ENCODE results near the gene LRPAP1.
"Not testable (repeated sequence)": the region's sequence is repeated elsewhere in the genome, so short reads cannot be mapped to it uniquely, and the experiment has no call there.

Gene LRPAP1

DNA sequence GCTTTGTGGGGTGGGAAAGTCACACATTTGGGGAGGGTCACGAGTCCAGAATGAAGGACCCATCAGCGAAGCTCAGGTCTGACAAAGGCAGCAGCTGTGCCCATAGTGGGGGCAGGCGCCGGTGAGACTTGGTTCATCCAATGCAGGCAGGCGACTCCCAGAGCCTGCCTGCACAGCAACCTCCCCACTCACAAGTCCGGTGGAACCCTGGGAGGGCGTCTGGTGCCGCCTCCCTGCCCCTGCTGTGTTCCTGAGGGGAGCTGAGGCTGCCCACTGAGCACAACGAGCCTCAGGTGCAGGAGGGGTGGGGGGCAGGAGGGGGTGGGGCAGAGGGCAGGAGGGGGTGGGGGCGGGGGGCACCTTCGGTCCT is 13.7 kb downstream of the LRPAP1 start:
- DNase-seq (ENCODE audit: low spot score): no peak

- no peak for DNase-seq (ENCODE audit: low spot score)
Observed at GRCh38 chr4:3517731-3518510, 14.3 kb downstream of the LRPAP1 start.

DNA sequence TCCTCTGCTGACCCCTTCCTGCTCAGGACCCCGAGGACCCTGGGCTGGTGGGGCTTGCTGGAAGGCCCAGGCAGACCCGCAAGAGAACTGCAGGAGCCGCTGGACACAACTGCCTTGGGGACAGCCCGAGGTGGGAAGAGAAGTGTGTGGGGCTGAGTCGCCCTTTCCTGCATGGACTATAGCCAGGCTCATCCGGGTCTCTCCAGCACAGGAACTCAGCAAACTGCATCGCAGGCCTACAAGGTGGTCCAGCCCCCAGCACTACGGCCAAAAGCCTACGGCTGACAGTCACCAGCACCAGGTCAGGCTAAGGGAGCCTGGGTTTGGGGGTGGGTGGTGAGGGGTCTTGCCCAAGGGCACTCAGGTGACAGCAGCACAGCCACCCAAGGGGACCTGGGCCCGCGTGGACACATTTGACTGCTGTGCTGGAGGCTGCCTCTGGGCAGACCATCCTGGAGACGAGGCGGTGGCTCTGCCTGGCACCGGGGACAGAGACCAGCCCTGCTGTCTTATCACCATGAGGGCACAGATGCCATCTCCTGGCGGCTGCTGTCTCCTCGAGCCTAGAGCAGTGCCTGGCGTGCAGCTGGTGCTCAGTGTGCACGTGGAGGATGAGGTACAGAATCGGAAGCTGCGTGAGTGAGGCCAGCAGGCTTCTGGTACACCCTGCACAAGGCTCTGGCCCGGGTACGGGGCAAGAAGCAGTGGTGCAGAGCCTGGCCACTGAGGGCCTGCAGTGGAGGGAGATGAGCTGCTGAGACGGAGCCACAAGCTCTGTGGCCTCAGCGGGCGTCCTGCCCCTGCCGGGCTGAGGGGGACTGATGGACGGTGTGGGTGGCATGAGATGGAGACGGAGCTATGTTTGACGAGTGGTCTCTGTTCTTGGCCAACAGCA is 15.1 kb downstream of the LRPAP1 start:
- no peak for DNase-seq (ENCODE audit: low spot score)

GRCh38 chr4:3516061-3516835 is 16.0 kb downstream of the LRPAP1 start:
- no peak for DNase-seq (ENCODE audit: low spot score)

DNA sequence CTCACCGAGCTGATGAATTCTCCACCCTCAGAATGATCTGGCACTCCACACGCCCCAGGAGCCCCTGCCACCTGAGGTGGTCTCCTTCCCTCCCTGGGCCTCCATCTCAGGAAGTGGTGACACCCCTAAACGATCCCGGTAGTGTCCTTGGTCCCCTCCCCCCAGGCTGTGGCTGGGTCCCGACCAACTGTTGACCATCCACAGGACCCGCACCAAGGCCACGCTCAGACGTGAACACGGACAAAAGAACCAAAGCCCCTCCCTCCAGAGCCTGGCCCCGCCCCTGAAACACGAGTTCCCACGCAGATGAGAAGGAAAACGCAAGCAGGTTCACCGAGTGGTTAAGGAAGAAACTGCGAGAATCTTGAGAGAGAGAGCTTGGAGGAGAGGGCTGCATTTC is 16.6 kb downstream of the LRPAP1 start:
- no peak for DNase-seq (ENCODE audit: low spot score)

GRCh38 chr4:3514806-3515501 is 17.3 kb downstream of the LRPAP1 start:
- no peak for DNase-seq (ENCODE audit: low spot score)

DNA sequence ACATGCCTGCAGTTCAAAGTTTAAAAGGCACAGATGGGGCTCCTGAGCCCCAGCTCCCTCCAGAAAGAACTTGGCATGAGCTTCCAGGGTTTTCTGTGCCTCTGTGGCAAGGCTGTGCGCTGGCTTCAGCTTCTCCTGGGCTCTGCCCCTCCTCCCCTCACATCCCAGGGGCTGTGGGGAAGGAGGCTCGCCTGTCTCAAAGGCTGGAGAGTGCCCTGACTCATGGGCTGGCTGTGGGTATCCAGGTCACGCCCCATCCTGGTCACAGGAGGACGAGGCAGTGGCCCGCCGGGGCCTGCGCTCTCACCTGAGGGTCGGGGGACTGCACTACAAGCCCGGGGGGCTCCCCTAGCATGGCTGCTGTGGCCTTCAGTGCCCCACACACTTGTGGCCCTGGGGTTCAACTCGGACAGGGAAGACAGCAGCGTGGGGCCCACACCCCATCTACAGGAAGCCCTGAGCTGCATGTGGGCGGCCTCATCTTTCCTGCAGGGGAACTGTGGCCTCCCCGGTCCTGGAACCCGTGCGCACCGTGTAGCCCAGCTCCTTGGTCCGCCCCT is 17.9 kb downstream of the LRPAP1 start:
- DNase-seq (ENCODE audit: low spot score): no peak

- DNase-seq (ENCODE audit: low spot score): no peak
Observed at GRCh38 chr4:3513807-3514206, 18.4 kb downstream of the LRPAP1 start.

DNA sequence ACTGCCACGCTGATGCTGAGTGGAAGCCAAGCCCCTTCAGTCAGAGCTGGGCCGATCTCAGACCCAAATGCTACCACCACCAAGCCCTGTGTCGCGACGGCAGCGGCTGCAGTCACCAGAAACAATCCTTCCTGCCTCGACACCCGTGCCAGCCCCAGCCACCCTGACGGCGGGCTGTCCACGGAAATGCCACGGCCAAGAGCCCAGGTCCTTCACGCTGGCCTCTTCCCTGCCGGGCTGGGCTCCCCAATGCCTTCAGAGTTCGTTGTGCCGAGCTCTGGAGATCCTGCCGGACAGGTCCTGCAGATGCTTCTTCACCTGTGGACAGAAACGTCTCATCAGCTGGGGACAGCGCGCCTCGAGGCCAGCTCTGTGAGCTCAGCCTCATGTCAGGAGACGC is 19.5 kb downstream of the LRPAP1 start:
- no peak for DNase-seq (ENCODE audit: low spot score)

DNA sequence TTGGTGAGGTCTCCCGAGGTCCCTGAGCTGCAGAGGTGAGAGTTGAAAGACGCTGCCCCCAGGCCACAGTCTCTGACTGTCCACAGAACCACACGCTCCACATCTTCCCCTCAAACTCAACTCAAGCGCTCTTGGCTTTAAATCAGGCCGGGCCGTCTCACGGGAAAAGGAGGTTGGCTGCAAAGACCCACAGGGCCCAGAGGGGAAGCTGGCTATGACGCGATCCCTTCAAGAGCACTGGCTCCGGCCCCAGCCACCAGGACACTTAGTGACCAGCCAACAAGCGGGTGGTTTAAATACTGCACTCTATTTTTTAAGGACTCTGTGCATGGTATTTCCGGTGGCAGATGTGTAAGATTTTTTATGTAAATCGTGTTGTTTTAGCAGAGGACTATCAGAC is 19.9 kb downstream of the LRPAP1 start:
- no peak for DNase-seq (ENCODE audit: low spot score)

DNA sequence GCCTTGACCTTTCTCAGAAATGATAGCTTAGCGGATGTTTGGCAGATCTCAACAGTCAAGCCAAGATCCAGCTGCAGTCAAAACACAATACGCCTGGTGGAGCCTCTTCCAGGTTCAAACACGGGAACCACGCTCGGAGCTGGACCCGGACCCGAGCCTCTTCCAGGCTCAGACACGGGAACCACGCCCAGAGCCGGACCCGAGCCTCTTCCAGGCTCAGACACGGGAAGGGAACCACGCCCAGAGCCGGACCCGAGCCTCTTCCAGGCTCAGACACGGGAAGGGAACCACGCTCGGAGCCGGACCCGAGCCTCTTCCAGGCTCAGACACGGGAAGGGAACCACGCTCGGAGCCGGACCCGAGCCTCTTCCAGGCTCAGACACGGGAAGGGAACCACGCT is 20.6 kb downstream of the LRPAP1 start:
- not testable (repeated sequence) for DNase-seq (ENCODE audit: low spot score)

- no peak for DNase-seq (ENCODE audit: low spot score)
Observed at GRCh38 chr4:3511187-3511586, 21.0 kb downstream of the LRPAP1 start.

DNA sequence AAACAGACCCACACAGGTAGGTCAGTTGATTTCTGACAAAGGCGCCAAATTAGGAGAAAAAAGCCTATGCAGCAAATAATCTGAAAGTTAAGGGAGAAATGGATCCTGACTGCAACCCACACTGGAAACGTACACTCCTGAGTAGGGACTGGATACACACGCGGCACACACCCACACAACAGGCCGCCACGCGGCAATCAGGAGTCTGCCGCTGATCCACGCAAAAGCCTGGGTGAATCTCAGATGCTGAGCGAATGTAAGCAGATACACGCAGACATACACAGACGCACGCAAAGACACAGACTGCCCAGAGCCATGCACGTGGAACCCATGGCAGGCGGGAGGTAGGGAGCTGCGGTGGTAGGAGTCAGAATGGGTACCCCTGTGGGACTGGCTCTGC is 21.7 kb downstream of the LRPAP1 start:
- DNase-seq (ENCODE audit: low spot score): no peak

GRCh38 chr4:3508542-3508941 is 23.7 kb downstream of the LRPAP1 start:
- no peak for DNase-seq (ENCODE audit: low spot score)

DNA sequence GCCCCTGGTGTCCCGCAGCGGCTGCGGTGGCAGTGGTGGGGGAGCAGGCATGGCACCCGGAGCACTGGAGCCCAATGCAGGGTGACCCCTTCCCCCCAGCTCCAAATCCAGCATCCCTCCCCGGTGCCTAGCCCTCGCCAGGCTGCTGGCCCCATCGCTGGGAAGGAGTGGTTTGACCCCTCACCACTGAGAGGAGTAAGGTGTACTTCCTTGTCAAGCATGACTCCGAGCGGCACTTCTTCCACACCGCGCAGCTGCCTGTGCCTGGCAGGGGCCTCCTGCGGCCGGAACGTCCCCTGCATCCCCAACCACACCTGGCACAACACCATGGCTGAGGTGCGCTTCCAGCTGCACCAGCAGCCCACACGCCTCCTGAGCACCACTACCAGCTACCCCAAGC is 27.0 kb downstream of the LRPAP1 start:
- no peak for DNase-seq (ENCODE audit: low spot score)

DNA sequence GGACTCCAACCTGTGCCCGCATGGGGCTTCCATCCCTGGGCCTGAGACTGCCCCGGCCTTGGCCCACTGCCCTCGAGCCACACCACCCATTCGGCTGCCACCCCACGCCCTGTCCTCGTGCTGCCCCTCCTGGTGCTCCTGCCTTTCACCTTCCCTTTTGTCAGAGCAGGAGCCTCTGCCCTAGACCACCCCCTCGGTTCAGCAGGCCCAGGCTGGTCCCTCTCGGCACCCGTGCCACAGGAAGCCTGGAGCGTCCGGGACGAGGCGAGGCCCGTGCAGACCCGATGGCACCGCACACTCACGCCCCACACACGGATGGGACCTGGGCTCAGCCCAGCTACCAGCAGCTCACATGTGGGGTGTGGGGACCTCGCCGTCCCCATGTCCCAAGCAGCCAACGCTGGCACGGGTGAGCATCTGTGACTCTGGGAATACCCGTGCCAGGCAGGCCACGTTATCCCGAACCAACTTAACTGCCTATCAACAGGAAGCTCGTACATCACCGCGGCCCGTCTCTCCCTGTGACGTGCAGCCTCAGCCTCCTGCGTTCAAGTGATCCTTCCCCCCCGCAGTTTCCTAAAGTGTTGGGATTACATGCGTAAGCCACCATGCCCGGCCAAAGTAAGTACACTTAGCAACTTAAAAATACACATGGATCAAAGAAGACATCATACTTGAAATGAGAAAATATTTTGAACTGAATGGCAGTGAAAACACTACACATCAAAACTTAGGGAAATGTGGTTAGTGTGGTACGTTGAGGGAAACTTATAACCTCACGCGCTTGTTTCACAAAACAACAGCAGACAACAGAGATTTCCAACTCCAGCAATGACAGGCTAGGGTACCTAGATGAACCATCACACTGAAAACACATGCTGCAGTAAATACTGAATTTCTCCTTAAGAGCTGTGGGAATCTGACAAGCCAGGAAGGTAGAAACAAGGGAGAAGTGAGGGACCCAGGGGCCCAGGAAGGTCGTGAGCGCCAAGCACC is 29.0 kb downstream of the LRPAP1 start:
- DNase-seq (ENCODE audit: low spot score): no peak

DNA sequence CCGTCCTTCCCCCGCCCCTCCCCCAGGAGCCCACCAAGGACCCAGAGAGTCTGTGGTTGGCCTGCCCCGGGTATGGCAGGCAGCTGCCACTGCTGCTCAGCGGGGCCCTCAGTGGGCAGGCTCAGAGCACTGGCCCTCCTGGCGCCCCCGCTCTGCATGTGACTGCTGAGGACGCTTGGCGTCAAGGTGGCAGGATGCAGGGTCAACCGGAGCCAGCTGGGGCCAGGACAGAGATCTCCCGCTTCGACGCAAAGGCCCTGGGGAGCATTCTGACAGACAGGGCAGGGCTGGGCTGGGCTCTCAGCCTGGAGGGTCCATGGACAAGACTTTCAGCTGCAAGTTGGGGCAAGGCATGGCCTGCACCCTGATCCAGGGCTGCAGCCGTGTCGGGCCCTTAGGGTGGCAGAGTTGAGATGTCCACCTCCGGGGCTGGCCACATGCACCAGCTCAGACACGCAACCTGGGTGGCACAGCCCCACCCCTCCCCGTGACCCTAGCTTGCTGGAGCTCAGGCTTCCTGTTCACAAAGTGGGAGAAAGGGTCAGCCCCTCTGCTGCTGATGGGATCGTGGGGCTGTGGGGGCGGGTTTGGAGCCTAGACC is 30.3 kb downstream of the LRPAP1 start:
- DNase-seq (ENCODE audit: low spot score): no peak

GRCh38 chr4:3501126-3501824 is 30.9 kb downstream of the LRPAP1 start:
- DNase-seq (ENCODE audit: low spot score): no peak

DNA sequence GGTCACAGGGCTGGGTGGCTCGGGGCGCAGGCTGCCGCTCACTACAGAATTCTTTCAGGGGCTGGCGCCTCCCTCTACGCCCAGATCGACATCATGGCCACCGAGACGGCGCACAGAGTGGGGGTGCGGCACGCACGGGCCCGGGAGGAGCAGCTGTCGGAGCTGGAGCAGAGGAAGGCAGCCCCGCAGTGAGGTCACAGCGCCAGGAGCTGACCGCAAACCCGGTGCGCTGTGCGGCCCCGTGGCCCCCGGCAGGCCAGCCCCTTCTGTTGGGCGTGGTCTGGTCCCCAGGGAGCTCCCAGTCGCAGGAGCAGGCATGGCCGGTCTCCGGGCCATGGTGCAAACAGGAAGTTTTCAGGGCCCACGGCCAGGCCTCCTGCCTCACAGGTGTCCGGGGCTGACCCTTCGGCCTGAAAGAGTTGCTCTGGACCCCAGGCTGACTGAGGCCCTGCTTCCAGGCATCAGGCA is 31.6 kb downstream of the LRPAP1 start:
- no peak for DNase-seq (ENCODE audit: low spot score)

Data from germinal center (tissue), 1 donor.